HCT116 (cell line): ENCODE data around the gene FBXL13.

Experiments used
- ATF3 ChIP-seq: IDR thresholded peaks from 2 replicates; pipeline ENCODE4 v1.6.1; 2012
- CTCF ChIP-seq, 3 experiments: fragments of 200-600 bp in 1 of 3; sonication (generic) in 1 of 3; IDR thresholded peaks in 2 of 3; conservative IDR thresholded peaks in 1 of 3; 2 replicates each; pipeline ENCODE4 v1.5.1; 2012 to 2017; ENCODE audit warnings: low read depth in 2 of 3, low read length in 2 of 3, antibody characterized with exemption in 1 of 3, borderline replicate concordance in 1 of 3, control low read depth in 1 of 3, mild to moderate bottlenecking in 1 of 3, mixed read lengths in 1 of 3, mixed run types in 1 of 3, moderate library complexity in 1 of 3; ENCODE audit not compliant: insufficient read depth in 1 of 3
- EGR1 ChIP-seq: IDR thresholded peaks from 2 replicates; pipeline ENCODE4 v1.6.1; 2012; ENCODE audit warnings: low read depth
- ELF1 ChIP-seq: IDR thresholded peaks from 2 replicates; pipeline ENCODE4 v1.6.1; 2012; ENCODE audit warnings: low read depth, borderline replicate concordance
- EZH2 ChIP-seq: fragments of 200-600 bp; sonication (generic); IDR thresholded peaks from 2 replicates; pipeline ENCODE4 v1.6.1; 2017; ENCODE audit warnings: antibody characterized with exemption, mixed run types
- JUND ChIP-seq: IDR thresholded peaks from 2 replicates; pipeline ENCODE4 v1.6.1; 2012
- POLR2A ChIP-seq: IDR thresholded peaks from 2 replicates; pipeline ENCODE4 v1.7.0; 2011; ENCODE audit warnings: borderline replicate concordance; ENCODE audit not compliant: insufficient read depth, insufficient read length; ENCODE audit errors: extremely low read depth
- POLR2AphosphoS5 ChIP-seq: IDR thresholded peaks from 2 replicates; pipeline ENCODE4 v1.6.1; 2011; ENCODE audit warnings: mild to moderate bottlenecking, low read depth, low read length, moderate library complexity
- RAD21 ChIP-seq: IDR thresholded peaks from 2 replicates; pipeline ENCODE4 v1.6.1; 2012; ENCODE audit warnings: low read depth, mild to moderate bottlenecking
- REST ChIP-seq: IDR thresholded peaks from 2 replicates; pipeline ENCODE4 v1.6.1; 2012; ENCODE audit warnings: low read depth
- ZNF274 ChIP-seq: fragments of 200-500 bp; sonication (Bioruptor generic); IDR thresholded peaks from 2 replicates; pipeline ENCODE4 v1.6.1; 2014; ENCODE audit warnings: mild to moderate bottlenecking, low read depth, low read length, inconsistent platforms

GRCh38 chr7:102866535-102867215 is 207.9 kb downstream of the FBXL13 start:
- no peak for TF ChIP-seq REST
- TF ChIP-seq CTCF (IDR thresholded peaks at IDR 0.05 in 2 of 3, conservative IDR thresholded peaks at IDR 0.05 in 1 of 3; ENCODE audit: borderline replicate concordance in 1 of 3, insufficient read depth in 1 of 3, low read depth in 2 of 3, low read length in 2 of 3): no peak
- no peak for TF ChIP-seq ZNF274
- no peak for TF ChIP-seq POLR2A
- TF ChIP-seq EGR1: no peak
- TF ChIP-seq EZH2: no peak
- TF ChIP-seq ELF1: no peak
- no peak for TF ChIP-seq ATF3
- no peak for TF ChIP-seq RAD21
- TF ChIP-seq JUND: no peak
- no peak for TF ChIP-seq POLR2AphosphoS5
